Heart left ventricle (tissue), 16 donors: Measurements from ENCODE around the gene NLRC4. TPM values are rescaled to one million over a fixed set of nuclear protein-coding genes. Genes with fewer than 3 reads are reported as not detected.
"Not testable (repeated sequence)": the region's sequence is repeated elsewhere in the genome, so short reads cannot be mapped to it uniquely, and the experiment has no call there.

Source experiments
- ATAC-seq, 4 donors: fragments of 200-7000 bp; cut with Tn5 transposase; one replicate each; pipeline ENCODE4 v1.9.1; 2020 to 2022; ENCODE audit warnings: moderate library complexity in 4 of 4, mild to moderate bottlenecking in 3 of 4, moderate number of reproducible peaks in 1 of 4
- DNase-seq, 5 donors: peaks; one replicate each; pipeline ENCODE4 v3.0.0-alpha.2; 2020
- H3K27ac ChIP-seq, 12 donors: fragments of 200-600 bp; sonication (generic) in 4 of 12; one replicate each; pipeline versions ENCODE4 v1.5.0 to v1.8.0; 2016 to 2022; ENCODE audit warnings: mild to moderate bottlenecking in 2 of 12
- H3K27me3 ChIP-seq, 9 donors: fragments of 200-600 bp; sonication (generic) in 2 of 9; one replicate each; pipeline versions ENCODE4 v1.5.1 to v1.8.0; 2016 to 2022; ENCODE audit warnings: mild to moderate bottlenecking in 3 of 9
- H3K36me3 ChIP-seq, 9 donors: fragments of 200-600 bp; sonication (generic) in 2 of 9; one replicate each; pipeline versions ENCODE4 v1.5.0 to v1.8.0; 2018 to 2022; ENCODE audit warnings: mild to moderate bottlenecking in 2 of 9
- H3K4me1 ChIP-seq, 12 donors: fragments of 200-600 bp; sonication (generic) in 4 of 12; one replicate each; pipeline versions ENCODE4 v1.5.0 to v1.8.0; 2016 to 2022; ENCODE audit warnings: mild to moderate bottlenecking in 3 of 12
- H3K4me3 ChIP-seq, 12 donors: fragments of 200-600 bp; sonication (generic) in 4 of 12; one replicate each; pipeline versions ENCODE4 v1.5.0 to v1.8.0; 2017 to 2022; ENCODE audit warnings: mild to moderate bottlenecking in 9 of 12, moderate library complexity in 4 of 12
- H3K9me3 ChIP-seq, 12 donors: fragments of 200-600 bp; sonication (generic) in 4 of 12; one replicate each; pipeline versions ENCODE4 v1.5.0 to v1.8.0; 2016 to 2022; ENCODE audit warnings: mild to moderate bottlenecking in 1 of 12
- CTCF ChIP-seq, 12 donors: fragments of 200-600 bp; sonication (generic) in 4 of 12; IDR thresholded peaks; one replicate each; pipeline versions ENCODE4 v1.5.0 to v1.8.0; 2018 to 2022; ENCODE audit warnings: antibody characterized with exemption in 12 of 12, mild to moderate bottlenecking in 5 of 12
- POLR2A ChIP-seq, 2 donors: fragments of 450-650 bp; IDR thresholded peaks; one replicate each; pipeline ENCODE4 v1.6.1; 2017; ENCODE audit warnings: antibody characterized with exemption in 2 of 2, mild to moderate bottlenecking in 2 of 2, moderate library complexity in 2 of 2
- WGBS, 4 donors: extraction: QIAGEN DNeasy Blood & Tissue Kit in 2 of 4; methylation state at CpG; one replicate each; pipeline versions ENCODE4 v1.1.5 to v1.1.7; 2013 to 2018; 5-methylcytosine and 5-hydroxymethylcytosine counted together
- intact Hi-C, 10 donors: fragments of 100-400 bp; cut with DNase I; formaldehyde crosslinking; loops; one replicate each; pipeline versions ENCODE4 v1.11.1 to v1.14.2; 2022
- long read RNA-seq, 3 donors: library from polyadenylated mRNA; unstranded; transcript quantifications; one replicate each; pipeline ENCODE4 v2.0.0, GENCODE V29; 2020 to 2021
- polyA plus RNA-seq, 2 donors: library from polyadenylated mRNA; stranded (reverse); fragments of 200-250 nt; gene quantifications; one replicate each; pipeline ENCODE4 v1.2.3, GENCODE V29; 2013
- total RNA-seq, 9 donors: library from RNA; depleted of rRNA in 2 of 9; stranded (reverse); fragments of >200 nt in 2 of 9; fragmentation: NEBNext Ultra II Directional in 3 of 9; extraction: Animal tissue kit (Norgen Biotek cat#: 25700) in 3 of 9; gene quantifications; one replicate each; pipeline versions ENCODE4 v1.1.0 to v1.2.4, GENCODE V29; 2016 to 2023
- donor health status: ischemic (EF 13 %, LVEDD 7.1; RV severe dilation, severe dysfunction).
- donor health status: healthy with polysubstance abuse.
- donor health status: DM: no; HTN: yes; CAD: no.
- donor health status: DM: no; HTN: no; CAD: no.
- donor health status: ischemic (EF 25% LVEDD 6.9; RV normal size, moderate dysfunction).
- donor health status: ischemic (EF 25% LVEDD 5.7; RV mildly dilated, moderate dysfunction).
- donor health status: healthy.
- donor health status: DM: yes; HTN: yes; CAD: no.
- donor health status: ischemic (EF 35%, LVEDD 5.7; RV mildly dilated, moderate dysfunction).
- donor health status: nonischemic (EF 11% LVEDD 7.7; RV severe dilation, severe dysfunction).
- donor health status: DM: yes; HTN: yes; CAD: no.
- donor health status: PGD.
- donor health status: ischemic (EF 29% LVEDD 5.4; RV normal size, mild dysfunction).
- donor health status: nonischemic (EF 23%, LVEDD 6.1; RV moderate dilation, normal function).

Gene NLRC4
- total RNA-seq (1 to 10 TPM in 4 of 9 donors, under 1 TPM in 5; 0.19 to 4.8 (median 0.67) TPM), polyA plus RNA-seq (under 1 TPM; 0.19 to 0.44 TPM)
- long read RNA-seq, donor 1, partial matches to known transcripts = 0 of 1 reads
- long read RNA-seq, donor 1, other reads (novel, unspliced or antisense) = 1 of 1 reads
- long read RNA-seq, donor 2, partial matches to known transcripts = 2 of 2 reads
- long read RNA-seq, donor 2, other reads (novel, unspliced or antisense) = 0 of 2 reads
- long read RNA-seq, donor 3 = 0 reads

- no peak for DNase-seq
- no peak for TF ChIP-seq CTCF (IDR thresholded peaks at IDR 0.05)
- TF ChIP-seq POLR2A (IDR thresholded peaks at IDR 0.05) = no peak
- H3K27me3 ChIP-seq = no peaks in the 10 kb centered on the region
- H3K4me3 ChIP-seq = peak within 1 kb of the TSS in 4 of 12 donors; percentile 8 to 53 (median 13)
- 74 to 77% (median 75%) methylated on average over 7 of the region's 7 CpGs for WGBS, 4 donors
- ATAC-seq = peak; percentile 41 to 78 (median 58)
- intact Hi-C loops = no loop called here
- H3K27ac ChIP-seq = peak within 1 kb of the TSS in 11 of 12 donors; percentile 5 to 94 (median 58)
- peaks cover 0 to 22% (median 5%) of the 10 kb centered on the region in 12 donors for H3K4me1 ChIP-seq
- no peaks in the 10 kb centered on the region for H3K36me3 ChIP-seq
- H3K9me3 ChIP-seq = no peaks in the 10 kb centered on the region
These were observed at the start of gene NLRC4 for GRCh38 chr2:32264422-32265105. Gene NLRC4, minus strand, starts transcription at chr2:32264886. Its CDS starts 8,111 bp downstream, at chr2:32256775.

DNA sequence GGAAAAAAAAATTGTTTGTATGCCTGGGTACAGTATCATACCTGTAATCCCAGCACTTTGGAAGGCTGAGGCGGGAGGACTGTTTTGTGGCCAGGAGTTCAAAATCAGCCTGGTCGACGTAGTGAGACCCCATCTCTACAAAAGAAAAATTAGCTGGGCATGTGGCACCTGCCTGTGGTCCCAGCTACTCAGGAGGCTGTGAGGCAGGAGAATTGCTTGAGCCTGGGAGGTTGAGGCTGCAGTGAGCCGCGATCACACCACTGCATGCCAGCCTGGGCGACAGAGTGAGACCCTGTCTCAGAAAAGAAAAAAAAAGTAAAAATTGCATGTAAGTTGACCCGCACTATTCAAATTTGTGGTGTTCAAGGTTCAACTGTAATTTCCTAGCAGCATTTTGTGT lies 45.9 kb upstream of the NLRC4 start:
- H3K4me1 ChIP-seq = no peaks in the 10 kb centered on the region
- H3K36me3 ChIP-seq = peaks cover 0 to 83% (median 57%) of the 10 kb centered on the region in 9 donors
- WGBS, 4 donors = 96 to 99% (median 97%) methylated on average over 7 of the region's 7 CpGs
- intact Hi-C loops = no loop called here
- no peaks in the 10 kb centered on the region for H3K27me3 ChIP-seq
- no peak overlapping the region for H3K4me3 ChIP-seq
- DNase-seq (no peak), ATAC-seq (no peak)
- no peak overlapping the region for H3K27ac ChIP-seq
- no peak for TF ChIP-seq CTCF (IDR thresholded peaks at IDR 0.05)
- TF ChIP-seq POLR2A (IDR thresholded peaks at IDR 0.05) = no peak
- no peaks in the 10 kb centered on the region for H3K9me3 ChIP-seq

DNA sequence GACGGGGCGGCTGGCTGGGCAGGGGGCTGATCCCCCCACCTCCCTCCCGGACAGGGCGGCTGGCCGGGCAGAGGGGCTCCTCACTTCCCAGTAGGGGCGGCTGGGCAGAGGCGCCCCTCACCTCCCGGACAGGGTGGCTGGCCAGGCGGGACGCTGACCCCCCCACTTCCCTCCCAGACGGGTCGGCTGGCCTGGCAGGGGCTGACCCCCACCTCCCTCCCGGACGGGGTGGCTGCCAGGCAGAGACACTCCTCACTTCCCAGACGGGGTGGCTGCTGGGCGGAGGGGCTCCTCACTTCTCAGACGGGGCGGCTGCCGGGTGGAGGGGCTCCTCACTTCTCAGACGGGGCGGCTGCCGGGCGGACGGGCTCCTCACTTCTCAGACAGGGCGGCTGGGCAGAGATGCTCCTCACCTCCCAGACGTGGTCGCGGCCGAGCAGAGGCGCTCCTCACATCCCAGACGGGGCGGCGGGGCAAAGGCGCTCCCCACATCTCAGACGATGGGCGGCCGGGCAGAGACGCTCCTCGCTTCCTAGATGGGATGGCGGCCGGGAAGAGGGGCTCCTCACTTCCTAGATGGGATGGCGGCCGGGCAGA lies 29.4 kb upstream of the NLRC4 start:
- H3K27ac ChIP-seq, H3K27me3 ChIP-seq, H3K4me3 ChIP-seq, ATAC-seq, intact Hi-C loops, DNase-seq, H3K9me3 ChIP-seq: not testable (repeated sequence)
- 96 to 98% methylated on average over 43 of the region's 43 CpGs; no CpG with 5 or more reads in 2 of the 4 donors for WGBS, 4 donors
- peaks cover 0 to 36% (median 12%) of the 10 kb centered on the region in 12 donors for H3K4me1 ChIP-seq
- peaks cover 0 to 74% (median 60%) of the 10 kb centered on the region in 9 donors for H3K36me3 ChIP-seq

GRCh38 chr2:32293493-32293892 lies 28.8 kb upstream of the NLRC4 start:
- H3K27me3 ChIP-seq, H3K9me3 ChIP-seq, H3K4me3 ChIP-seq, DNase-seq, intact Hi-C loops, H3K27ac ChIP-seq, ATAC-seq: not testable (repeated sequence)
- peaks cover 0 to 68% (median 54%) of the 10 kb centered on the region in 9 donors for H3K36me3 ChIP-seq
- H3K4me1 ChIP-seq = peaks cover 0 to 42% (median 17%) of the 10 kb centered on the region in 12 donors
- 96 to 99% (median 98%) methylated on average over 10 to 21 of the region's 26 CpGs for WGBS, 4 donors

- TF ChIP-seq CTCF (IDR thresholded peaks at IDR 0.05) (no peak), POLR2A (IDR thresholded peaks at IDR 0.05) (no peak)
- no peak for DNase-seq
- Histone ChIP-seq H3K9me3 (peaks cover 0 to 8% (median 0%) of the 10 kb centered on the region in 12 donors), H3K4me1 (peaks cover 5 to 54% (median 32%) of the 10 kb centered on the region in 12 donors), H3K36me3 (peaks cover 0 to 53% (median 42%) of the 10 kb centered on the region in 9 donors), H3K4me3 (no peak overlapping the region), H3K27ac (peak overlapping the region in 4 of 12 donors; percentile 2 to 22 (median 9)), H3K27me3 (no peaks in the 10 kb centered on the region)
- no peak for ATAC-seq
- intact Hi-C loops = no loop called here
- 32 to 42% (median 38%) methylated on average over 2 of the region's 2 CpGs for WGBS, 4 donors
These were observed 27.1 kb upstream of the NLRC4 start for GRCh38 chr2:32291746-32292145.
